GM23248 (cell line): Measurements from ENCODE around the gene PRTN3.

Experiments
- EZH2 ChIP-seq: fragments of 200-600 bp; sonication (generic); IDR thresholded peaks from 2 replicates; pipeline ENCODE4 v1.6.1; 2018; ENCODE audit warnings: antibody characterized with exemption, mild to moderate bottlenecking; ENCODE audit not compliant: insufficient read depth, poor library complexity, severe bottlenecking
- EZH2phosphoT487 ChIP-seq: fragments of 200-600 bp; sonication (generic); IDR thresholded peaks from 2 replicates; pipeline ENCODE4 v1.6.1; 2018; ENCODE audit warnings: antibody characterized with exemption, moderate library complexity, mild to moderate bottlenecking, low read depth; ENCODE audit not compliant: insufficient read depth

GRCh38 chr19:870314-870713 is 29.5 kb downstream of the PRTN3 start:
- TF ChIP-seq EZH2: no peak
- no peak for TF ChIP-seq EZH2phosphoT487
